ENCODE measurements around the gene CUX1.

GRCh38 chr7:102189756-102190155, 372.3 kb downstream of the CUX1 start:
- TF ChIP-seq CTCF (IDR thresholded peaks at IDR 0.05): no peak
- no peak for TF ChIP-seq POLR2A (IDR thresholded peaks at IDR 0.05)

Measured in suprapubic skin (tissue), 3 donors.